Measurements from ENCODE around the gene ATP11A.

DNA sequence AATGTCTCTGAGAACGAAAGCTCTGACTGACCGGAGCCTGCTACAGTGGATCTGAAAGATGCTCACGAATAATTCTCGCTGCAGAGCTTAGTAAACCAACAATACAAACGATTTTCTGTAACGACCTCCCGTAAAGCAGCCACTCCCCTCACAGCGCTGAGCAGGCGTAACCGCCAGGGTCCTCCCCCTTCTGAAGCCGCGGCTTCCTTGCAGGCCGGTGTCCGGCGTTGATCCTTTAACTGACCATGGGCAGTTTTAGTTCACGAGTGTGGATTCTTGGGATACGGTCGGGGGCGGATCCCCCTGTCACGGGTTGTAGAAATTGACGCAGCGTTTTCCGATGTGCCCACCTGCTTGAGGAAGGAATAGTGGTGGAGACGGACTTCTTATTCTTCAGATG lies 75.9 kb downstream of the ATP11A start:
- TF ChIP-seq, protein P1, sequence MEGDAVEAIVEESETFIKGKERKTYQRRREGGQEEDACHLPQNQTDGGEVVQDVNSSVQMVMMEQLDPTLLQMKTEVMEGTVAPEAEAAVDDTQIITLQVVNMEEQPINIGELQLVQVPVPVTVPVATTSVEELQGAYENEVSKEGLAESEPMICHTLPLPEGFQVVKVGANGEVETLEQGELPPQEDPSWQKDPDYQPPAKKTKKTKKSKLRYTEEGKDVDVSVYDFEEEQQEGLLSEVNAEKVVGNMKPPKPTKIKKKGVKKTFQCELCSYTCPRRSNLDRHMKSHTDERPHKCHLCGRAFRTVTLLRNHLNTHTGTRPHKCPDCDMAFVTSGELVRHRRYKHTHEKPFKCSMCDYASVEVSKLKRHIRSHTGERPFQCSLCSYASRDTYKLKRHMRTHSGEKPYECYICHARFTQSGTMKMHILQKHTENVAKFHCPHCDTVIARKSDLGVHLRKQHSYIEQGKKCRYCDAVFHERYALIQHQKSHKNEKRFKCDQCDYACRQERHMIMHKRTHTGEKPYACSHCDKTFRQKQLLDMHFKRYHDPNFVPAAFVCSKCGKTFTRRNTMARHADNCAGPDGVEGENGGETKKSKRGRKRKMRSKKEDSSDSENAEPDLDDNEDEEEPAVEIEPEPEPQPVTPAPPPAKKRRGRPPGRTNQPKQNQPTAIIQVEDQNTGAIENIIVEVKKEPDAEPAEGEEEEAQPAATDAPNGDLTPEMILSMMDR (conservative IDR thresholded peaks at IDR 0.05; ENCODE audit: low read depth, low read length), result no peak
- no peak for TF ChIP-seq EZH2 (IDR thresholded peaks at IDR 0.05; ENCODE audit: borderline replicate concordance, low read depth, low read length, poor library complexity, severe bottlenecking)
